Stomach (tissue), 4 donors: ENCODE measurements around the gene ZNF311.

Source experiments
- CTCF ChIP-seq, 7 experiments: fragments of 450-650 bp in 4 of 7; fragments of 200-600 bp in 3 of 7; sonication (generic) in 3 of 7; IDR thresholded peaks; one replicate each; pipeline ENCODE4 v1.5.1; 2016 to 2019; ENCODE audit warnings: antibody characterized with exemption in 7 of 7, control low read depth in 2 of 7, mild to moderate bottlenecking in 1 of 7
- POLR2A ChIP-seq, 4 donors: fragments of 450-650 bp; IDR thresholded peaks; one replicate each; pipeline ENCODE4 v1.6.1; 2016; ENCODE audit warnings: antibody characterized with exemption in 4 of 4, control low read depth in 2 of 4, mild to moderate bottlenecking in 1 of 4, moderate library complexity in 1 of 4

GRCh38 chr6:28965706-28966105, 39.4 kb downstream of the ZNF311 start:
- no peak for TF ChIP-seq POLR2A (IDR thresholded peaks at IDR 0.05)
- TF ChIP-seq CTCF (IDR thresholded peaks at IDR 0.05) = no peak
